ENCODE measurements around the gene NREP.

GRCh38 chr5:111762895-111763294 is 5.9 kb upstream of the NREP start:
- TF ChIP-seq SIN3A (IDR thresholded peaks at IDR 0.05; ENCODE audit: borderline replicate concordance, insufficient read depth, low read length) (no peak), TAF1 (IDR thresholded peaks at IDR 0.05; ENCODE audit: borderline replicate concordance, insufficient read depth, low read length) (no peak), POLR2AphosphoS5 (IDR thresholded peaks at IDR 0.05; ENCODE audit: low read depth, low read length) (no peak), FOXP2 (optimal IDR thresholded peaks at IDR 0.05; ENCODE audit: borderline replicate concordance, extremely low read depth, extremely low read length, insufficient read depth) (no peak)
- TF ChIP-seq, protein P1, sequence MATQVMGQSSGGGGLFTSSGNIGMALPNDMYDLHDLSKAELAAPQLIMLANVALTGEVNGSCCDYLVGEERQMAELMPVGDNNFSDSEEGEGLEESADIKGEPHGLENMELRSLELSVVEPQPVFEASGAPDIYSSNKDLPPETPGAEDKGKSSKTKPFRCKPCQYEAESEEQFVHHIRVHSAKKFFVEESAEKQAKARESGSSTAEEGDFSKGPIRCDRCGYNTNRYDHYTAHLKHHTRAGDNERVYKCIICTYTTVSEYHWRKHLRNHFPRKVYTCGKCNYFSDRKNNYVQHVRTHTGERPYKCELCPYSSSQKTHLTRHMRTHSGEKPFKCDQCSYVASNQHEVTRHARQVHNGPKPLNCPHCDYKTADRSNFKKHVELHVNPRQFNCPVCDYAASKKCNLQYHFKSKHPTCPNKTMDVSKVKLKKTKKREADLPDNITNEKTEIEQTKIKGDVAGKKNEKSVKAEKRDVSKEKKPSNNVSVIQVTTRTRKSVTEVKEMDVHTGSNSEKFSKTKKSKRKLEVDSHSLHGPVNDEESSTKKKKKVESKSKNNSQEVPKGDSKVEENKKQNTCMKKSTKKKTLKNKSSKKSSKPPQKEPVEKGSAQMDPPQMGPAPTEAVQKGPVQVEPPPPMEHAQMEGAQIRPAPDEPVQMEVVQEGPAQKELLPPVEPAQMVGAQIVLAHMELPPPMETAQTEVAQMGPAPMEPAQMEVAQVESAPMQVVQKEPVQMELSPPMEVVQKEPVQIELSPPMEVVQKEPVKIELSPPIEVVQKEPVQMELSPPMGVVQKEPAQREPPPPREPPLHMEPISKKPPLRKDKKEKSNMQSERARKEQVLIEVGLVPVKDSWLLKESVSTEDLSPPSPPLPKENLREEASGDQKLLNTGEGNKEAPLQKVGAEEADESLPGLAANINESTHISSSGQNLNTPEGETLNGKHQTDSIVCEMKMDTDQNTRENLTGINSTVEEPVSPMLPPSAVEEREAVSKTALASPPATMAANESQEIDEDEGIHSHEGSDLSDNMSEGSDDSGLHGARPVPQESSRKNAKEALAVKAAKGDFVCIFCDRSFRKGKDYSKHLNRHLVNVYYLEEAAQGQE (IDR thresholded peaks at IDR 0.05; ENCODE audit: insufficient read depth in 1 of 2, low read depth in 2 of 2, low read length in 2 of 2): no peak

All from PFSK-1 (cell line).